Measurements from ENCODE around the gene ENPP7.

DNA sequence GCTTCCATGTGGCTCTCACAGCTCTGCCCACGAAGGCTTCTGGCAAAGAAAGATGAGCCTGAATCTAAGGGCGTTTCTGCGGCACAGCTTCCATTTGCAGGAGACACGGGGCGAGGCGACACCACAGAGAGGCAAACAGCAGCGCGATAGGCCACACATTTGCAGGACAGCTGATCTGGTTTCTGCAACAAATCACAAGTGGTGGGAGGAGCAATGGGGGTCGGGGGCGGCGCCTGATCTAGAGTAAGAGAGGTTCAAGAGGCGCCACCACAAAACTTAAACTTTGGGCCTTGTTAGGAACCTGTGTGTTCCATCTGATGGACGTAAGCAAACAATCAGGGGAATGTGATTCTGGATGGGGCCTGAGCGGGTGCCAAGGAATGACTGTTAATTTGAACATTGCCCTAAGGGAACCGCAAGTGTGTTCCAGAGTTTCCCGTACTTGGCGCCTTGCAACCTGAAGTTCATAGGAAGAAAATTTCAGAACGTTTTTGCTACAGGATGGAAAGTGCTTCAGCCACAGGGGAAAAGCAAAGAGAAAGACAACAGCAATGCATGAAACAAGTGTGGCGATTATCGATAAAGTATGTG, 18.9 kb upstream of the ENPP7 start:
- TF ChIP-seq, protein P1, sequence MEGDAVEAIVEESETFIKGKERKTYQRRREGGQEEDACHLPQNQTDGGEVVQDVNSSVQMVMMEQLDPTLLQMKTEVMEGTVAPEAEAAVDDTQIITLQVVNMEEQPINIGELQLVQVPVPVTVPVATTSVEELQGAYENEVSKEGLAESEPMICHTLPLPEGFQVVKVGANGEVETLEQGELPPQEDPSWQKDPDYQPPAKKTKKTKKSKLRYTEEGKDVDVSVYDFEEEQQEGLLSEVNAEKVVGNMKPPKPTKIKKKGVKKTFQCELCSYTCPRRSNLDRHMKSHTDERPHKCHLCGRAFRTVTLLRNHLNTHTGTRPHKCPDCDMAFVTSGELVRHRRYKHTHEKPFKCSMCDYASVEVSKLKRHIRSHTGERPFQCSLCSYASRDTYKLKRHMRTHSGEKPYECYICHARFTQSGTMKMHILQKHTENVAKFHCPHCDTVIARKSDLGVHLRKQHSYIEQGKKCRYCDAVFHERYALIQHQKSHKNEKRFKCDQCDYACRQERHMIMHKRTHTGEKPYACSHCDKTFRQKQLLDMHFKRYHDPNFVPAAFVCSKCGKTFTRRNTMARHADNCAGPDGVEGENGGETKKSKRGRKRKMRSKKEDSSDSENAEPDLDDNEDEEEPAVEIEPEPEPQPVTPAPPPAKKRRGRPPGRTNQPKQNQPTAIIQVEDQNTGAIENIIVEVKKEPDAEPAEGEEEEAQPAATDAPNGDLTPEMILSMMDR (conservative IDR thresholded peaks at IDR 0.05; ENCODE audit: low read depth, low read length): no peak
- TF ChIP-seq EZH2 (IDR thresholded peaks at IDR 0.05; ENCODE audit: borderline replicate concordance, low read depth, low read length, poor library complexity, severe bottlenecking): no peak
